ENCODE data around the gene EMILIN2.

GRCh38 chr18:2909431-2910140 lies 62.8 kb downstream of the EMILIN2 start:
- TF ChIP-seq CTCF (IDR thresholded peaks at IDR 0.05), result no peak
- TF ChIP-seq POLR2AphosphoS5 (IDR thresholded peaks at IDR 0.05), result no peak
- TF ChIP-seq EP300 (IDR thresholded peaks at IDR 0.05), result no peak
- no peak for TF ChIP-seq POLR2A (IDR thresholded peaks at IDR 0.05)
